ENCODE results near the gene HEATR1. TPM values are rescaled to one million over a fixed set of nuclear protein-coding genes. Genes with fewer than 3 reads are reported as not detected.

HEATR1 gene
- total RNA-seq, 1 experiment from 2014 or later = 68.3 TPM

- TF ChIP-seq EZH2 (IDR thresholded peaks at IDR 0.05) (no peak), CBX3 (IDR thresholded peaks at IDR 0.05; ENCODE audit: low read depth) (no peak), ELF1 (IDR thresholded peaks at IDR 0.05; ENCODE audit: borderline replicate concordance, low read depth) (no peak), FOSL1 (IDR thresholded peaks at IDR 0.05; ENCODE audit: low read depth) (no peak), JUND (IDR thresholded peaks at IDR 0.05) (no peak)
These were observed 81.2 kb downstream of the HEATR1 start (continued) for GRCh38 chr1:236522937-236523703.

DNA sequence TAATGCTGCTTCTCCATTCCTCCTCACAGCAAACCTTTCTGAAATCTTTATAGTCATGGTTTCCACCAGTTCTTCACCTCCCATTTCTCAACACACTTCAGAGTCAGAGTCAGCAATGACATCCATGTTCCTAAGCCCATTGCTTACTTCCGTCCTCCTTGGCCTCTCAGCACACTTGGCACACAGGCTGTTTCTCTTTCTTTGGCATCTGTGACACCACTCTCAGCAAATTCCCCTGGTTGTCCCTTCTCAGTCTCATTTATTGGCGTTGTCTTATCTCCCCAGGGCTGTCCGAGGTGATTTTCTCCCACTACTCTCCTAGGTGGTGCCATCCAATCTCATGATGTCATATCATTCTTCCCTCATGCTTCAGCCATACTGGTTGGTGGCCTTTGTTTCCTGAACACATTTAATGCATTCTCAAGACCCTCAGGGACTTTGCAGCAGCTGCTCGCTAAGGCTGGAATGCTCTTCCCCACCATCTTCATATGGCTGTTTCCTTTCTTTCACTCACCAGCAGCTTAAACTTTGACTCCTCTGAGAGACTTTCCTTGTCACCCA lies 83.8 kb downstream of the HEATR1 start:
- no TSS peak for BruUV-seq (replicated peaks)
- ChIA-PET CTCF (no interaction called here), RAD21 (ENCODE audit: low non-redundant PET in 1 of 2, low total read pairs in 2 of 2, uncharacterized antibody in 2 of 2, unreplicated experiment in 2 of 2) (no interaction called here), POLR2A (no interaction called here)
- Histone ChIP-seq H3K9ac (ENCODE audit: low read length) (no peak overlapping the region), H4K20me1 (ENCODE audit: insufficient read depth) (no peaks in the 10 kb centered on the region), H2AFZ (ENCODE audit: low read depth, low read length, poor library complexity, severe bottlenecking) (no peak overlapping the region), H3K4me2 (ENCODE audit: low read length) (no peak overlapping the region), H3K9me2 (ENCODE audit: insufficient read depth) (no peaks in the 10 kb centered on the region), H3K79me2 (ENCODE audit: insufficient read depth, low read length) (peaks cover 13% of the 10 kb centered on the region), H3K27me3 (ENCODE audit: insufficient read depth, low read length) (no peaks in the 10 kb centered on the region), H3K4me1 (ENCODE audit: control insufficient read depth in 1 of 2, insufficient read depth in 2 of 2, low read length in 2 of 2) (peaks cover 5 to 14% of the 10 kb centered on the region in 2 experiments; a peak in 2 of 4 replicates), H3K36me3 (ENCODE audit: control insufficient read depth in 1 of 2, insufficient read depth in 2 of 2, low read length in 2 of 2) (no peaks in the 10 kb centered on the region), H3K27ac (ENCODE audit: low read depth, low read length) (no peak overlapping the region), H3K4me3 (replicated peaks in 1 of 2; ENCODE audit: low read depth in 1 of 2, low read length in 2 of 2) (no peak overlapping the region), H3K9me3 (ENCODE audit: control insufficient read depth in 1 of 2, insufficient read depth in 1 of 2, low read depth in 1 of 2, low read length in 2 of 2) (no peaks in the 10 kb centered on the region)
- no peak for ATAC-seq
- intact Hi-C loops (cut with micrococcal nuclease) = no loop called here
- DNase-seq (ENCODE audit: low read depth, low spot score) = no peak
- TF ChIP-seq CBX3 (IDR thresholded peaks at IDR 0.05; ENCODE audit: low read depth) (no peak), CEBPB (IDR thresholded peaks at IDR 0.05; ENCODE audit: low read depth) (no peak), EZH2phosphoT487 (IDR thresholded peaks at IDR 0.05; ENCODE audit: borderline replicate concordance) (no peak), TCF7L2 (IDR thresholded peaks at IDR 0.05; ENCODE audit: borderline replicate concordance, extremely low read depth, insufficient read depth, insufficient read length) (no peak), POLR2A (IDR thresholded peaks at IDR 0.05; ENCODE audit: borderline replicate concordance, extremely low read depth, insufficient read depth, insufficient read length) (no peak), EGR1 (IDR thresholded peaks at IDR 0.05; ENCODE audit: low read depth) (no peak), ELF1 (IDR thresholded peaks at IDR 0.05; ENCODE audit: borderline replicate concordance, low read depth) (no peak), SP1 (IDR thresholded peaks at IDR 0.05; ENCODE audit: low read depth) (no peak), ZNF274 (IDR thresholded peaks at IDR 0.05; ENCODE audit: low read depth, low read length) (no peak), ATF3 (IDR thresholded peaks at IDR 0.05) (no peak), SRF (IDR thresholded peaks at IDR 0.05; ENCODE audit: low read depth) (no peak), ZFX (IDR thresholded peaks at IDR 0.05) (no peak)
- TF ChIP-seq, protein P1, sequence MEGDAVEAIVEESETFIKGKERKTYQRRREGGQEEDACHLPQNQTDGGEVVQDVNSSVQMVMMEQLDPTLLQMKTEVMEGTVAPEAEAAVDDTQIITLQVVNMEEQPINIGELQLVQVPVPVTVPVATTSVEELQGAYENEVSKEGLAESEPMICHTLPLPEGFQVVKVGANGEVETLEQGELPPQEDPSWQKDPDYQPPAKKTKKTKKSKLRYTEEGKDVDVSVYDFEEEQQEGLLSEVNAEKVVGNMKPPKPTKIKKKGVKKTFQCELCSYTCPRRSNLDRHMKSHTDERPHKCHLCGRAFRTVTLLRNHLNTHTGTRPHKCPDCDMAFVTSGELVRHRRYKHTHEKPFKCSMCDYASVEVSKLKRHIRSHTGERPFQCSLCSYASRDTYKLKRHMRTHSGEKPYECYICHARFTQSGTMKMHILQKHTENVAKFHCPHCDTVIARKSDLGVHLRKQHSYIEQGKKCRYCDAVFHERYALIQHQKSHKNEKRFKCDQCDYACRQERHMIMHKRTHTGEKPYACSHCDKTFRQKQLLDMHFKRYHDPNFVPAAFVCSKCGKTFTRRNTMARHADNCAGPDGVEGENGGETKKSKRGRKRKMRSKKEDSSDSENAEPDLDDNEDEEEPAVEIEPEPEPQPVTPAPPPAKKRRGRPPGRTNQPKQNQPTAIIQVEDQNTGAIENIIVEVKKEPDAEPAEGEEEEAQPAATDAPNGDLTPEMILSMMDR (IDR thresholded peaks at IDR 0.05 in 2 of 3, conservative IDR thresholded peaks at IDR 0.05 in 1 of 3; ENCODE audit: borderline replicate concordance in 1 of 3, insufficient read depth in 1 of 3, low read depth in 2 of 3, low read length in 2 of 3) = no peak
- TF ChIP-seq, protein P2, sequence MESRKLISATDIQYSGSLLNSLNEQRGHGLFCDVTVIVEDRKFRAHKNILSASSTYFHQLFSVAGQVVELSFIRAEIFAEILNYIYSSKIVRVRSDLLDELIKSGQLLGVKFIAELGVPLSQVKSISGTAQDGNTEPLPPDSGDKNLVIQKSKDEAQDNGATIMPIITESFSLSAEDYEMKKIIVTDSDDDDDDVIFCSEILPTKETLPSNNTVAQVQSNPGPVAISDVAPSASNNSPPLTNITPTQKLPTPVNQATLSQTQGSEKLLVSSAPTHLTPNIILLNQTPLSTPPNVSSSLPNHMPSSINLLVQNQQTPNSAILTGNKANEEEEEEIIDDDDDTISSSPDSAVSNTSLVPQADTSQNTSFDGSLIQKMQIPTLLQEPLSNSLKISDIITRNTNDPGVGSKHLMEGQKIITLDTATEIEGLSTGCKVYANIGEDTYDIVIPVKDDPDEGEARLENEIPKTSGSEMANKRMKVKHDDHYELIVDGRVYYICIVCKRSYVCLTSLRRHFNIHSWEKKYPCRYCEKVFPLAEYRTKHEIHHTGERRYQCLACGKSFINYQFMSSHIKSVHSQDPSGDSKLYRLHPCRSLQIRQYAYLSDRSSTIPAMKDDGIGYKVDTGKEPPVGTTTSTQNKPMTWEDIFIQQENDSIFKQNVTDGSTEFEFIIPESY (IDR thresholded peaks at IDR 0.05; ENCODE audit: extremely low read depth, insufficient replicate concordance, low read length) = no peak
- TF ChIP-seq, protein P3, sequence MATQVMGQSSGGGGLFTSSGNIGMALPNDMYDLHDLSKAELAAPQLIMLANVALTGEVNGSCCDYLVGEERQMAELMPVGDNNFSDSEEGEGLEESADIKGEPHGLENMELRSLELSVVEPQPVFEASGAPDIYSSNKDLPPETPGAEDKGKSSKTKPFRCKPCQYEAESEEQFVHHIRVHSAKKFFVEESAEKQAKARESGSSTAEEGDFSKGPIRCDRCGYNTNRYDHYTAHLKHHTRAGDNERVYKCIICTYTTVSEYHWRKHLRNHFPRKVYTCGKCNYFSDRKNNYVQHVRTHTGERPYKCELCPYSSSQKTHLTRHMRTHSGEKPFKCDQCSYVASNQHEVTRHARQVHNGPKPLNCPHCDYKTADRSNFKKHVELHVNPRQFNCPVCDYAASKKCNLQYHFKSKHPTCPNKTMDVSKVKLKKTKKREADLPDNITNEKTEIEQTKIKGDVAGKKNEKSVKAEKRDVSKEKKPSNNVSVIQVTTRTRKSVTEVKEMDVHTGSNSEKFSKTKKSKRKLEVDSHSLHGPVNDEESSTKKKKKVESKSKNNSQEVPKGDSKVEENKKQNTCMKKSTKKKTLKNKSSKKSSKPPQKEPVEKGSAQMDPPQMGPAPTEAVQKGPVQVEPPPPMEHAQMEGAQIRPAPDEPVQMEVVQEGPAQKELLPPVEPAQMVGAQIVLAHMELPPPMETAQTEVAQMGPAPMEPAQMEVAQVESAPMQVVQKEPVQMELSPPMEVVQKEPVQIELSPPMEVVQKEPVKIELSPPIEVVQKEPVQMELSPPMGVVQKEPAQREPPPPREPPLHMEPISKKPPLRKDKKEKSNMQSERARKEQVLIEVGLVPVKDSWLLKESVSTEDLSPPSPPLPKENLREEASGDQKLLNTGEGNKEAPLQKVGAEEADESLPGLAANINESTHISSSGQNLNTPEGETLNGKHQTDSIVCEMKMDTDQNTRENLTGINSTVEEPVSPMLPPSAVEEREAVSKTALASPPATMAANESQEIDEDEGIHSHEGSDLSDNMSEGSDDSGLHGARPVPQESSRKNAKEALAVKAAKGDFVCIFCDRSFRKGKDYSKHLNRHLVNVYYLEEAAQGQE (IDR thresholded peaks at IDR 0.05; ENCODE audit: low read depth) = no peak

All from HCT116 (cell line).